ENCODE data around the gene DMRTC2. TPM values are rescaled to one million over a fixed set of nuclear protein-coding genes. Genes with fewer than 3 reads are reported as not detected.

Gene DMRTC2
- total RNA-seq, 2 donors from 2014 or later = not detected

DNA sequence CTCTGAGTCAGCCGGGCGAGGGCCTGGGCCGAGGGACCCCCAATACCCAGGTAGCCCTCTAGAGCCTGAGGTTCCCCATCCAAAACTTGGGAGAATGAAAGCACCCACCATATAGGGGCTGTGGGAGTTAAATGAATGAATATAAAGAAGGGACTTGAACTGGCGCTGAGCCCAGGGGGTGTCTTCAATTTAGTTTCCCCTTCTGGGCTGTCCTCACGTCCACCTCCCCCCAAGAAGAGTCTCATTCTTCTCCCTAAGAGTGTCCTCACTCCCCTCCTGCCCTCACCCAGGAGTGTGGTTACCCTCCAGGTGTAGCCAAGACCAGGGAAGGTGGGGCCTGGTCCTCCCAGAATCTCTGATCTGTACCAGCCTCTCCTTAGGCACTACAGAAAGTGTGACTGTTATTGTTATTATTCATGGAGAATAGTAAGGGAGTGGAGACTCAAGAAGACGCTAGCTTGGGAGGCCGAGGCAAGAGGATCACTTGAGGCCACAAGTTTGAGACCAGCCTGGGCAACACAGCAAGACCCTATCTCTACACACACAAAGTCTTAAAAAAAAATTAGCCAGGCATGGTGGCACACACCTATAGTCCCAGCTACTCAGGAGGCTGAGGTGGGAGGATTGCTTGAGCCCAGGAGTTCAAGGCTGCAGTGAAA, 35.0 kb downstream of the DMRTC2 start:
- H3K9me3 ChIP-seq = no peaks in the 10 kb centered on the region
- peaks cover 3 to 8% of the 10 kb centered on the region in 2 donors for H3K4me1 ChIP-seq (ENCODE audit: control insufficient read depth in 1 of 2, low read depth in 2 of 2)
- ATAC-seq (ENCODE audit: insufficient number of reproducible peaks, low FRiP score, low read depth) (no peak), DNase-seq (ENCODE audit: low spot score) (no peak)
- no peak overlapping the region for H3K4me3 ChIP-seq
- no peaks in the 10 kb centered on the region for H3K27me3 ChIP-seq (replicated peaks; ENCODE audit: insufficient read depth)
- no peak overlapping the region for H3K27ac ChIP-seq
- H3K36me3 ChIP-seq = no peaks in the 10 kb centered on the region
- TF ChIP-seq, protein P1, sequence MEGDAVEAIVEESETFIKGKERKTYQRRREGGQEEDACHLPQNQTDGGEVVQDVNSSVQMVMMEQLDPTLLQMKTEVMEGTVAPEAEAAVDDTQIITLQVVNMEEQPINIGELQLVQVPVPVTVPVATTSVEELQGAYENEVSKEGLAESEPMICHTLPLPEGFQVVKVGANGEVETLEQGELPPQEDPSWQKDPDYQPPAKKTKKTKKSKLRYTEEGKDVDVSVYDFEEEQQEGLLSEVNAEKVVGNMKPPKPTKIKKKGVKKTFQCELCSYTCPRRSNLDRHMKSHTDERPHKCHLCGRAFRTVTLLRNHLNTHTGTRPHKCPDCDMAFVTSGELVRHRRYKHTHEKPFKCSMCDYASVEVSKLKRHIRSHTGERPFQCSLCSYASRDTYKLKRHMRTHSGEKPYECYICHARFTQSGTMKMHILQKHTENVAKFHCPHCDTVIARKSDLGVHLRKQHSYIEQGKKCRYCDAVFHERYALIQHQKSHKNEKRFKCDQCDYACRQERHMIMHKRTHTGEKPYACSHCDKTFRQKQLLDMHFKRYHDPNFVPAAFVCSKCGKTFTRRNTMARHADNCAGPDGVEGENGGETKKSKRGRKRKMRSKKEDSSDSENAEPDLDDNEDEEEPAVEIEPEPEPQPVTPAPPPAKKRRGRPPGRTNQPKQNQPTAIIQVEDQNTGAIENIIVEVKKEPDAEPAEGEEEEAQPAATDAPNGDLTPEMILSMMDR (IDR thresholded peaks at IDR 0.05) = no peak

DNA sequence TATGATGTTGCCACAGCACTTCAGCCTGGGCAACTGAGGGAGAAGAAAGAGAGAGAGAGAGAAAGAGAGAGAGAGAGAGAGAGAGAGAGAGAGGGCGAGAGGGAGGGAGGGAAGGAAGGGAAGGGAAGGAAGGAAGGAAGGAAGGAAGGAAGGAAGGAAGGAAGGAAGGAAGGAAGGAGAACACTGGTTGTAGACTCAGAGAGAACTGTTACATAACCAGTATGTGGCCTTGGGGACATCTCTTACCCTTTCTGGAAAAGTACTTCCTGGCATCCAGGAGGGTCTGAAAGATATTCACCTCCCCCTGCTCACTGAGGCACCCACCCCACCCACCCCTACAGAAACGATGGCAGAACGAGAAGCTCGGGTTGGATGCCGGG, 35.5 kb downstream of the DMRTC2 start:
- Histone ChIP-seq H3K36me3 (no peaks in the 10 kb centered on the region), H3K27me3 (replicated peaks; ENCODE audit: insufficient read depth) (no peaks in the 10 kb centered on the region), H3K4me1 (ENCODE audit: control insufficient read depth in 1 of 2, low read depth in 2 of 2) (peaks cover 7 to 12% of the 10 kb centered on the region in 2 donors), H3K4me3 (no peak overlapping the region), H3K27ac (no peak overlapping the region), H3K9me3 (no peaks in the 10 kb centered on the region)
- TF ChIP-seq, protein P1 (IDR thresholded peaks at IDR 0.05) = no peak
- ATAC-seq (ENCODE audit: insufficient number of reproducible peaks, low FRiP score, low read depth) (no peak), DNase-seq (ENCODE audit: low spot score) (no peak)

DNA sequence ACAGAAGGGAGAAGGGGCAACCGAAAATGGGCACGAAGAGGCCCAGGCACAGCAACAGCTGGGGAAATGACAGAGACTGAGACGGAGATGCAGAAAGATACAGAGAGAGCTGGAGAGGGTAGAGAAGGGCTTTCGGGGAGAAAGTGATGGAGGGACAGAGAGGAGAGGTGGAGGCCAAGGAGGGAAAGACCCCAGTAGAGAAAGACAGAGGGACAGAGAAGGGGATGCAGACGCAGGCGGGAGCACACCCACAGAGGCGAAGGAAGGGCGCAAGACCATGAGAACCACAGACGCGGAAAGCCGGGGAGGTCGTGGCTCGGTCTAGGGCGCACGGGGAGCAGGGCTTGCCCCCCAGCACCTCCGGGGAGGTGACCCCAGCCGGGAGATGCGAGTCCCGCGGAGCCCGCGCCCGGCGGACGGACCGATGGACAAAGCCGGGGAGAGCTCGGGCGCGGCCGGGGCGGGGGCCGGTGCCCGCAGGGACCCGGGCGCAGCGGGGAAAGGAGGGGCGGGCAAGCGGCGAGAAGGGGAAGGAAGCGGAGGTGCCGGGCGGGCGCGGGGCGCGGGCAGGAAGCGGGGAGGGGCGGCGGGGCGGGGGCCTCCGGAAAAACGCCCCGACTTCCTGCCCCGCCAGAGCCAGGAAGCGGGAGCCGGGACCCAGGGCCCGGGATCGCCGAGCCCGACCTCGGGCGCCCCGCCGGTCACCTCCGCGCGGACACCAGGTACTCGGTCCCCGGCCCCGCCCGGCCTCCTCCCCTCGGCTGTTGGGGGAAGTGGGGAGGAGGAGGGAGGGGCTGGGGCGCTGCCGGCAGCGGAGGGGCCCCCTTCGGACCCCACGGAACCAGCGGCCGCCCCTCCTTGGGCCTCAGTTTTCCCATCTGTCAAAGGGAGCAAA, 38.0 kb downstream of the DMRTC2 start, which contains the start of gene ARHGEF1:
Gene ARHGEF1 (plus strand): TSS at position 617 of the 895 bp plus-strand sequence. CDS start 4,899 bp downstream, outside the sequence.
- no peak for DNase-seq (ENCODE audit: low spot score)
- peaks cover 7 to 12% of the 10 kb centered on the region in 2 donors for H3K4me1 ChIP-seq (ENCODE audit: control insufficient read depth in 1 of 2, low read depth in 2 of 2)
- no peaks in the 10 kb centered on the region for H3K9me3 ChIP-seq
- TF ChIP-seq, protein P1 (IDR thresholded peaks at IDR 0.05) = no peak
- peak within 1 kb of the TSS; percentile 71 to 80 for H3K27ac ChIP-seq
- ATAC-seq (ENCODE audit: insufficient number of reproducible peaks, low FRiP score, low read depth) = no peak
- no peaks in the 10 kb centered on the region for H3K36me3 ChIP-seq
- no peaks in the 10 kb centered on the region for H3K27me3 ChIP-seq (replicated peaks; ENCODE audit: insufficient read depth)
- H3K4me3 ChIP-seq = peak within 1 kb of the TSS; percentile 100

DNA sequence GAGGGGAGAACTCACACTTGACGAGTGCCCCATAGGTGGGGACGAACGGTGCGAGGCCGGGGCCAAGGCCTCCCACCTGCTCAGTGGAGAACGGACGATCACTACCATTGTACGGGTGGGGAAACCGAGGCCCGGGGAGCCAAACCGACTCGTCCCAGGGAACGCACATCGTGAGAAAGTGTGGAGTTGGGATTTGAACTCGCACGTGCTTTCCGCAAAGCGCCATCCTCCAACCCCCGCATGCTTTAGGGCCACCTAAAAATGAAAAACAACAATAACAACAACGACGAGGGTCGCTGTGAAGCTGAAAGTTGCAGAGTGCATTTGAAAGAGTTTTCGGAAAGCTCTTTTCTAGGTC, 38.6 kb downstream of the DMRTC2 start:
- Histone ChIP-seq H3K27ac (peak overlapping the region; percentile 71 to 80), H3K9me3 (no peaks in the 10 kb centered on the region), H3K4me1 (ENCODE audit: control insufficient read depth in 1 of 2, low read depth in 2 of 2) (peaks cover 7 to 12% of the 10 kb centered on the region in 2 donors), H3K4me3 (peak overlapping the region; percentile 100), H3K36me3 (peaks cover under 1% of the 10 kb centered on the region), H3K27me3 (replicated peaks; ENCODE audit: insufficient read depth) (no peaks in the 10 kb centered on the region)
- DNase-seq (ENCODE audit: low spot score) = no peak
- TF ChIP-seq, protein P1 (IDR thresholded peaks at IDR 0.05) = no peak
- ATAC-seq (ENCODE audit: insufficient number of reproducible peaks, low FRiP score, low read depth) = no peak
